RWPE1 (cell line): ENCODE data around the gene LYPD6.

Experiments used
- CTCF ChIA-PET: fragments of 350-600 bp; sonication (Branson Sonifier 250); formaldehyde crosslinking; extraction: SDS; loops from one replicate; lab custom pipeline; 2021; lab: Yijun Ruan, JAX
- POLR2A ChIA-PET: fragments of 400-600 bp; formaldehyde crosslinking; extraction: SDS; loops from one replicate; lab custom pipeline; 2020; ENCODE audit warnings: antibody characterized with exemption; ENCODE audit not compliant: low non-redundant PET; lab: Yijun Ruan, JAX
- DNase-seq: peaks from one replicate; pipeline ENCODE4 v3.0.0; 2012; ENCODE audit warnings: low spot score
- H3K27ac ChIP-seq: fragments of 450-650 bp; 2 replicates; pipeline ENCODE4 v1.5.1; 2017
- CTCF ChIP-seq: fragments of 450-650 bp; conservative IDR thresholded peaks from 2 replicates; pipeline ENCODE4 v1.5.1; 2017; ENCODE audit warnings: low read depth, mild to moderate bottlenecking

Gene LYPD6

GRCh38 chr2:149463328-149464002 lies 133.1 kb downstream of the LYPD6 start:
- no peak for TF ChIP-seq CTCF
- CTCF ChIA-PET = no interaction called here
- no peak for DNase-seq
- POLR2A ChIA-PET = no interaction called here
- no peak overlapping the region for H3K27ac ChIP-seq

GRCh38 chr2:149464396-149464795 lies 134.0 kb downstream of the LYPD6 start:
- ChIA-PET POLR2A (no interaction called here), CTCF (interaction anchor here (0.6 kb wide), 1 partner anchor 18 kb away, joined by 4 read pairs; no protein-coding TSS in a partner anchor)
- DNase-seq = no peak
- no peak for TF ChIP-seq CTCF
- no peak overlapping the region for H3K27ac ChIP-seq

- TF ChIP-seq CTCF = no peak
- ChIA-PET CTCF (no interaction called here), POLR2A (no interaction called here)
- no peak for DNase-seq
- no peak overlapping the region for H3K27ac ChIP-seq
These were observed 135.5 kb downstream of the LYPD6 start for GRCh38 chr2:149465873-149466272.

- ChIA-PET CTCF (interaction anchor here (0.7 kb wide), 1 partner anchor 247 kb away, joined by 3 read pairs; no protein-coding TSS in a partner anchor), POLR2A (interaction anchor here (0.7 kb wide), 1 partner anchor 21 kb away, joined by 3 read pairs; no protein-coding TSS in a partner anchor)
- DNase-seq = no peak
- no peak for TF ChIP-seq CTCF
- H3K27ac ChIP-seq = no peak overlapping the region
These were observed 136.2 kb downstream of the LYPD6 start for GRCh38 chr2:149466635-149467034.

GRCh38 chr2:149467436-149467835 lies 137.0 kb downstream of the LYPD6 start:
- DNase-seq = no peak
- ChIA-PET POLR2A (no interaction called here), CTCF (interaction anchor here (0.7 kb wide), 1 partner anchor 248 kb away, joined by 3 read pairs; no protein-coding TSS in a partner anchor)
- TF ChIP-seq CTCF = no peak
- no peak overlapping the region for H3K27ac ChIP-seq

- TF ChIP-seq CTCF = no peak
- ChIA-PET CTCF (interaction anchor here (0.6 kb wide), 1 partner anchor 26 kb away, joined by 3 read pairs; no protein-coding TSS in a partner anchor), POLR2A (no interaction called here)
- H3K27ac ChIP-seq = no peak overlapping the region
- DNase-seq = no peak
These were observed 138.2 kb downstream of the LYPD6 start for GRCh38 chr2:149468636-149469035.
